ENCODE data around the gene SLC35F4. TPM values are rescaled to one million over a fixed set of nuclear protein-coding genes. Genes with fewer than 3 reads are reported as not detected.
A peak's percentile ranks its signal among the peaks of the same experiment; 100 is the strongest.

The SLC35F4 gene
- total RNA-seq, 2 experiments from 2014 or later: not detected

DNA sequence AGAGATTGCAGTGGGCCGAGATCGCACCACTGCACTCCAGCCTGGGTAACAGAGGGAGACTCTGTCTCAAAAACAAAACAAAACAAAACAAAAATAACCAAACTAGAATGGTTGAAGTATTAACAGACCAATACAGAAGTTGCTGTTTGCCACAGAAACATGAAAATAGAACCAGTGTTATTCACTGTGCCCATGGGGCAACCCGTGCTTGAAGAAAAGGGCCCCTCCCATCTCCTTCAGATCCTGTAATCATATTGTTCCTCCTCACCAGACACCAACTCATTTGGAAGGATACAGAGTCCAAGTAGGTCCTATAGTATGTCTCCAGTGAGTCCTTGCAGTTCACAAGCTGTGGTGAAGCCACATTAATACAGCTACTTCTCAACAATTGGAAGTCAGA lies 30.9 kb downstream of the SLC35F4 start:
- no peaks in the 10 kb centered on the region for H3K27me3 Mint-ChIP-seq
- DNase-seq: no peak
- no peak overlapping the region for H3K4me3 Mint-ChIP-seq
- H3K9me3 Mint-ChIP-seq: no peaks in the 10 kb centered on the region
- H3K4me1 Mint-ChIP-seq: no peaks in the 10 kb centered on the region
- no peak overlapping the region for H3K27ac Mint-ChIP-seq
- no peaks in the 10 kb centered on the region for H3K36me3 Mint-ChIP-seq

DNA sequence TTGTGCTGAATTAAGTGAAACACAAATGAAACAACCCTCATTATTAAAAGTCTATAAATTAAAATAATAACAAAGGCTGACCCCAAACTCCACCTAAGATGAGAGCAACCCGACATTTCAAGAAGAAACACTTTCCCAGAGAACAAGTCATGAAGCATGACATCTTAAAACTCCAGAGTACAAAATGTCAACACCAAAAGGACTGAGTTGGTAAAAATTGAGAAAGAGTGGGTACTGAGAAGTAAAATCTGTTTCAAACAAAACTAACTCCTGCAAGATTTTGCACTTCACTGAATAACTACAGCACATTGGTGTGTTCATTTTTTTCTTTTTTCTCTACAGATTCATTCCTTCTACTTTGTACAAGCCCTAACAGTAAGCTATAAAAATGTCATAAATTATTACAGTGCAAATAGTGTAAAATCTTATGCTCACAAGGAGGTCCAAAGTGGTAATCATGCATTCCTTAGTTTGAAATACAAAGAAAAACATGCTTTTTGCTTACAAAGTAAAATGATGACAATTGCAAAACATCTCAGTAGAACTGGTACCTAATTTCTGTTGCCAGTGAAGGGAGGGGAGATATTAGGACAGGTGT lies 31.8 kb downstream of the SLC35F4 start:
- Mint-ChIP-seq H3K4me3 (no peak overlapping the region), H3K27ac (no peak overlapping the region), H3K9me3 (no peaks in the 10 kb centered on the region), H3K27me3 (no peaks in the 10 kb centered on the region), H3K36me3 (no peaks in the 10 kb centered on the region), H3K4me1 (no peaks in the 10 kb centered on the region)
- no peak for DNase-seq

DNA sequence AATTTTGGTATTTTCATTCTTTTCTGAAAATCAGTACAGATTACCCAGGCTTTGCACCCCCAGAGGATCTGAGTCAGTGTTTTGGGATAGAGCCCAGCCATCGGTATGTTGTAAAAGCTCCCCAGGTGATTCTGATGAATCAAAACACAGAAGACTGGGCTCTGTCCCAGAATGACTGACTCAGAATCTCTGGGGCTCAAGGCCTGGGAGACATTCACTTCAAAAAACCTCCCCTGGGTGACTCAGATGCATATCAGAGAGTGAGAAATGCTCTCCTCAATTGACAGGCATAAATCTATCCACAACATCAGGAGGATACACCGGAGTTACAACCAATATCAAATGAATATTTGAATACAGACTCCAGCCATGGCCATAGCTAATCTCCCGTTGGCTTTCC lies 32.6 kb downstream of the SLC35F4 start:
- Mint-ChIP-seq H3K9me3 (no peaks in the 10 kb centered on the region), H3K4me1 (no peaks in the 10 kb centered on the region), H3K4me3 (no peak overlapping the region), H3K36me3 (no peaks in the 10 kb centered on the region), H3K27me3 (no peaks in the 10 kb centered on the region), H3K27ac (no peak overlapping the region)
- DNase-seq: no peak

DNA sequence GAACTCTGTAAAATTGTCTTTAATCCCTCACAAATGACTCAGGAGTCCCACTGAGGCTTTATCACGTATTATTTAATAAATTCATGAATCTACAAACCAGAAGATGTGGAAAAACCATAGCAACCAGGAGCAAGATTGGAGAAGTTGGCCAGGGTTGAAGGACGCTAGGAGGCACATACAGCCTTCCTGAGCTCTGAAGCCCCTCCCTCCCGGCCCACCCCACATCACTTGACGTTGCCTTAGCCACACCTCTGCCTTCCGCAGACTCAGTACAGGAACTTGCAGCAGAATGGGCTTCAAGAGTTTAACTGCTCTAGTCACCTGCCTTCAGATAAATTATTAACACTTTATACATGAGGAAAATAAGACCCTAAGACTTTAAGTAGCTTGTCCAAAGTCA lies 33.9 kb downstream of the SLC35F4 start:
- DNase-seq: no peak
- H3K4me1 Mint-ChIP-seq: no peaks in the 10 kb centered on the region
- no peaks in the 10 kb centered on the region for H3K36me3 Mint-ChIP-seq
- no peak overlapping the region for H3K4me3 Mint-ChIP-seq
- no peaks in the 10 kb centered on the region for H3K27me3 Mint-ChIP-seq
- no peak overlapping the region for H3K27ac Mint-ChIP-seq
- no peaks in the 10 kb centered on the region for H3K9me3 Mint-ChIP-seq

DNA sequence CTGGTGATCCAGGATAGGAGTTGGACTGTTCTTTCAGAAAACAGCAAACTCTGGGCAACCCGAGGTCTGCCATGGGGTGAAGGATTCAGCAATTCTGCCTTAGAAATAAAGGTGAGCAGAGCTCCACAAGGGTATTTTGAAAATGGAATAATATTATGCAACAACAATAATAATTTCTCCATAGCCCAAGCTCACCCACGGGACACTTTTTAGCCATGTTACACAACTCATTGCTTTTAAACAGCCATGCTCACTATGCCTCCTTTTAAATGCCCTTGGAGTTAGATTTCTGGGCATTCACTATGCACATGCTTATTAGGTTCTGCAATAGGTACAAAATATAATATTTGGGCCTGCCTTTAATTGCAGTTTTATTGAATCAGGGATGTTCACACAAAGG lies 37.2 kb downstream of the SLC35F4 start:
- DNase-seq: no peak
- H3K4me1 Mint-ChIP-seq: no peaks in the 10 kb centered on the region
- no peaks in the 10 kb centered on the region for H3K27me3 Mint-ChIP-seq
- H3K9me3 Mint-ChIP-seq: no peaks in the 10 kb centered on the region
- H3K4me3 Mint-ChIP-seq: no peak overlapping the region
- no peak overlapping the region for H3K27ac Mint-ChIP-seq
- H3K36me3 Mint-ChIP-seq: no peaks in the 10 kb centered on the region

DNA sequence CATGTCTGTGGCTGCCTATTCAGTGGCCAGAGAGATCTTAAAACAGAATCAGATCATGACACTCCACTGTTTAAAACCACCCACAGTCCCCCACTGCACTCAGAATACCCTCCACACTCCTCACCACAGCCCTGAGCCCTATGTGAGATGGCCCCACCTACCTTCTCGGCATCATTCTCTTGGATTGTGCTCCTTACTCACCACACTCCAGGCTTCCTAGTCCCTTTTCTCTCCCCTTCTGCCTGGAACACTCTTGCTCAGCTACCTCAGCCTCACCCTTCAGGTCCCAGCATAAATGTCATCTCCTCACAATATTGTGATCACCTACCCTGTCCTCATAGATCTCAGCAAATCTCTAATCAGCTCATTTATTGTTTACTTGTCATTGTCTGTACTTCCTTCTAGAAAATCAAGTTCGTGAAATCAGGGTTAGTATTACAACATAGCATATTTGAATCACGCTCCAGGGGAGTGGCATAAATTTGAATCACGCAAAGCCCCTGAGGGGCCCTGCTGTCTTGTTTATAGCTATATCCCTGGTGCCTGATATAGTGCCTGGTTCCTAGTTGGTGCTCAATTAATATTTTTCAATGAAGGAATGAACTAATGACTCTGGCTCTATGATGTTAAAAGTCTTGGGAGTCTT lies 42.8 kb downstream of the SLC35F4 start:
- Mint-ChIP-seq H3K4me3 (no peak overlapping the region), H3K27me3 (peaks cover 9% of the 10 kb centered on the region), H3K4me1 (no peaks in the 10 kb centered on the region), H3K36me3 (no peaks in the 10 kb centered on the region), H3K27ac (no peak overlapping the region), H3K9me3 (no peaks in the 10 kb centered on the region)
- DNase-seq: no peak

DNA sequence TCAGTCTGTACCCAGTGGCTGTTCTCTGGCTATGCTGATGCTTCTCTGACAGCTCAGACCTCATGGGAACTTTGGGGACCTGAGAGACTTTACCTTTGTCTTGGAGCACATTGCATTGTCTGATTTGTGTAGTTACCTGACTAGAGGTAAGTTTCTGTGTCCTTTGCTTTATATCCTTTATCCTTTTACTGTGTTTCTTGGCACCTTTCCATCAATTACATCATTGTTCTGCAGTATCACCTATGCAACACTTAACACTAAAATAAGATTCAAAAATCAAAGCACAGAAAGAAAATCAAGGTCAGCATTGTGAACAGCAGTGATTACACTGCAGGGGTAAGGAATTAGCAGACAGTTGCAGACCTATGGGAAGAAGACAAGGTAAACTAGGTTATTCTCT lies 43.8 kb downstream of the SLC35F4 start:
- no peaks in the 10 kb centered on the region for H3K9me3 Mint-ChIP-seq
- no peaks in the 10 kb centered on the region for H3K4me1 Mint-ChIP-seq
- H3K36me3 Mint-ChIP-seq: no peaks in the 10 kb centered on the region

DNA sequence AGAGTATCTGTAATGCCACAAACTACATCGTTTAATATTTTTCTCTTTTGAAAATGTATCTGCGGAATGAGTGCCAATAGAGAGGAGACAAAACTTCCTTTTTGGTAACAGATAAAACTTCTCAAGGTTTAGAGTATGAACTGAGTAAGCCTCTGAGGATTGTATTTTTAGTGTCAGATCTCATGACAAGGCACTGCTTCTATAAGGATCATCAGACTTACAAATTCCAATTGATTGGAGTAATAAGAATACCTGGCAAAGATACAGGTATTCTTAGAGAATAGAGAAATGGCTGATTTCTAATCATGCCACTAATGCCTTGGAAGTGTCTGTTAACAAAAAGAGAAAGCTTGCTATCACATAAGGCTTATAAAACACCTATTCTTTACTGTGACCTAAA lies 45.3 kb downstream of the SLC35F4 start:
- Mint-ChIP-seq H3K36me3 (no peaks in the 10 kb centered on the region), H3K4me3 (no peak overlapping the region), H3K4me1 (peaks cover 8% of the 10 kb centered on the region), H3K27me3 (peaks cover 9% of the 10 kb centered on the region), H3K27ac (no peak overlapping the region), H3K9me3 (no peaks in the 10 kb centered on the region)
- no peak for DNase-seq

More for the DNA sequence above, 43.8 kb downstream of the SLC35F4 start:
- Mint-ChIP-seq H3K4me3 (no peak overlapping the region), H3K27ac (no peak overlapping the region), H3K27me3 (peaks cover 9% of the 10 kb centered on the region)
- no peak for DNase-seq

DNA sequence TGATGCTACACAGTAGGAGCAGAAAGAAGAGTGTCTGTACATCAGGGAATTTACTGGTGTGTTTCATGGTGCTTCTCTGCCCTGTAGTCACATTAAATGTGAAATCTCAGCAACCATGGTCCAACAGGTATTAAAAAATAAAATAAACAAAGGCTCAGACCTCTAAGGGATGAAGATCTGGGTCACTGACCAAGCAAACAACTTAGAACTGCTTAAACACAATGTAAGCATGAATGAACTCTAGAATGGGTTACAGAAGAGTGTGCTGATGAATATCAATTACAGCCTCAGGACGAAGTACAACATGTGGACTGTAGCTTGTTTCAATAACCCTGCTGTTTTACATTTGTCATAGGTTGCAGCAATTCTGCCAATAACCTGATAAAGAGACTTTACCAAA lies 47.4 kb downstream of the SLC35F4 start:
- no peaks in the 10 kb centered on the region for H3K36me3 Mint-ChIP-seq
- no peak overlapping the region for H3K4me3 Mint-ChIP-seq
- no peaks in the 10 kb centered on the region for H3K9me3 Mint-ChIP-seq
- no peak overlapping the region for H3K27ac Mint-ChIP-seq
- H3K4me1 Mint-ChIP-seq: peaks cover 8% of the 10 kb centered on the region
- no peak for DNase-seq
- peaks cover 9% of the 10 kb centered on the region for H3K27me3 Mint-ChIP-seq

DNA sequence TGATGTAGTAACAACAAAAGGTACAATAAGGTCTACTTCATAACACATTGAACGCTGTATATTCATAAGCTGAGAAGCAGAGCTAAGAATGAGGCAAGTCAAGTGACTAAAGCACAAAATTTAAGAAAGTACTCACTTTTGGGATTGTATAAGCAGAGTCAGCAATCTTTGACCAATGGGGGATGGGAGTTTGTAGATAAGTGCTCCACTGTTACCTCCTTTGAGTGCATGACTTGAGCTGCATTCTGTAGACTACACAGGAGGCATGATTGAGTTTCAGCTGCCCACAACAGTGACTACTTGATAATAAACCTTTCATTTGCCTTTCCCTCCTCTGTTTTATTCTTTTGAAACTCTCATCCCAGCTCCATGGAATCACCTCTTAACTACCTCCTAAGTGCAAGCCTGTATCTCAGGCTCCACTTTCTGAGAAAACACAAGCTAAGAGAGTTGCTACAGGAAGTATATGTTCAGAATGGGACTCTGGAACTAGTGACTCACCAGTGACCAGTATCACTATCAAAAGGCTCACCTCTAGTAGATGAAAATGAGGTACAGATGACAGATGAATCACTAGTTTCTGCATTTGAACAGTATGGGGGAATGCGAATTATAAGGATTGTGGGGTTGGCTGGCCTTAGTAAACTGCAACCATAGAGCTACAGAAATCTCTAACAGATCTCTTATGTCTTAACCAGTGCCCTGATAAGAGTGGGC lies 49.2 kb downstream of the SLC35F4 start:
- DNase-seq: no peak
- peaks cover 5% of the 10 kb centered on the region for H3K27me3 Mint-ChIP-seq
- H3K4me1 Mint-ChIP-seq: peaks cover 8% of the 10 kb centered on the region
- H3K4me3 Mint-ChIP-seq: no peak overlapping the region
- peak overlapping the region; percentile 4 for H3K27ac Mint-ChIP-seq
- H3K36me3 Mint-ChIP-seq: no peaks in the 10 kb centered on the region
- no peaks in the 10 kb centered on the region for H3K9me3 Mint-ChIP-seq

DNA sequence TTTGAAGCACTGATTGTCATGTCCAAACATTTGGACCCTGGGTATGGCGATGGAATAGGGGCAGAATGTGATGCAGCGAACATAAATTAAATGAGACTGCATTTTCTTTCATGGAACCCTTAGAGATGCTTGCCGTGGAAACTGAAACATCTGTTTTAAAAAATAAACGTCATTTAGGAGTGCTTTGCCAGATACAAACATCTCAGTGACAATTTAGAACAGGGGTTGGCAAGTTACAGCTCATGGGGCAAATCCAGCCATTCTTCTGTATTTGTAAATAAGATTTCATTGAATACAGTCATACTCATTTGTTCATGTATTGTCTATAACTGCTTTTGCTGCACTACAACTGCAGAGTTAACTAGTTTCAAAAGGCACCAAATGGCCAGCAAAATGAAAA lies 51.2 kb downstream of the SLC35F4 start:
- Mint-ChIP-seq H3K9me3 (no peaks in the 10 kb centered on the region), H3K27me3 (peaks cover 5% of the 10 kb centered on the region), H3K27ac (no peak overlapping the region), H3K36me3 (no peaks in the 10 kb centered on the region), H3K4me1 (peaks cover 8% of the 10 kb centered on the region), H3K4me3 (no peak overlapping the region)
- DNase-seq: no peak

DNA sequence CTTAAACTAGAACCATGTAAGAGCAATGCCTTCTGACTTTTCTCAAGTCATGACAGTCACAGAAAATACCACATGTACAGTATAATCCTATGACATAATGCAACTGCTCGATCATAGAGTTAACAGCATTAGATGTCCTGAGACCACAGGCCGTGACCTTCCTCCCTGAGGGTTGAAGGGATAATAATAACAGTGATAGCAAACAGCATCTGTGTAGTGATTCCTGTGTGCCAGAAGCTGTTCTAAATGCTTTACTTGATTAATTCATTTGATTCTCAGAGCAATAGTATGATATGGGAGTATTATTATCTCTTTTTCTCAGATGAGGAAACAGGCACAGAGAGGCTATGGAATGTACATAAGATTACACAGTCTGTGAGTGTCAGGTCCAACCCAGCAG lies 53.2 kb downstream of the SLC35F4 start:
- no peaks in the 10 kb centered on the region for H3K36me3 Mint-ChIP-seq
- peaks cover under 1% of the 10 kb centered on the region for H3K9me3 Mint-ChIP-seq
- no peak overlapping the region for H3K4me3 Mint-ChIP-seq
- H3K4me1 Mint-ChIP-seq: peaks cover 8% of the 10 kb centered on the region
- no peak overlapping the region for H3K27ac Mint-ChIP-seq
- DNase-seq: no peak
- no peaks in the 10 kb centered on the region for H3K27me3 Mint-ChIP-seq

DNA sequence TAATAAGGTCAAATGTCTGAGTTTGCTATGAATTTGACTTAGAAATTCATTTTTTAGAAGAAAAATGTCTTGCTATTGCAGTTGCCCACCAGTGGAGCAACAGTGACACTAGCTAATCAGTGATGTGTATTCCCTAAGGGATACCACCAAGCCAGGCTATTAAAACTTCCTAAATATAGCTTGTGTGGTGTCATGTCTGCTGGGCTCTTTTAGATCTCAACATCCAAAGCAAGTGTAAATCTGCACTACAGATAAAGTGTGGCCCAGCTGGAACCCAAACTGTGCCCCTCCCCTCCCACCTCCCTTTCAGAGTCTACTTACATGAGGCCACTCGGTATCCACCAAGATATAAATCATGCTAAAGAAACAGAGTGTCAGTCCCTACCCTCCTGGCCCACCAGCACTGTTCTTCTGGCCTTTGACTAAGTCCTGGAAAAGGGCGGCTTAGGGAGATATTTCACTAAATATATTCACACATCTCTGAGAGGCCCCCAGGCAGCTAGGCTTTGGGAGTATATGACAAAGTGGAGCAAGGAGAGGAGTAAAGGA lies 53.8 kb downstream of the SLC35F4 start:
- Mint-ChIP-seq H3K9me3 (peaks cover 1% of the 10 kb centered on the region), H3K4me1 (peaks cover 8% of the 10 kb centered on the region), H3K27me3 (no peaks in the 10 kb centered on the region), H3K27ac (no peak overlapping the region), H3K4me3 (no peak overlapping the region), H3K36me3 (no peaks in the 10 kb centered on the region)
- DNase-seq: no peak

DNA sequence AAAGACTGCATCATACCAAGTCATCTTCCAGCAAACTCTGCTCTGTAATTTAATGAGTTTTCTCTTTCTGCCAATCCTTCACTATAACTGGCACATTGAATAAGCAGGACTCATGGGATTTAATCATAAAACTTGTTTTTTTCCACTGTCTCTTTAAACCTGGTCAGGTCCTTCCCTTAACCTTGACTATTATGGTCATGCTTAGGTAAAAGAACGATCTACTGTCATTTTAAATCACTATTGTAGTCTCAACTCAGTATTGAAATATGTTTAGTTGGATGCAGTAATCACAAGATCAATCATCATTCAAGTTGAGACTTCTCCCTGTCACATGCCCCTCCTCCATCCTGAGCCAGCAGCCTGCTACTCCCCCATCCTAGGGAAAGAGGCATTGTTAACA lies 56.1 kb downstream of the SLC35F4 start:
- Mint-ChIP-seq H3K27ac (no peak overlapping the region), H3K36me3 (no peaks in the 10 kb centered on the region), H3K9me3 (peaks cover 1% of the 10 kb centered on the region), H3K27me3 (no peaks in the 10 kb centered on the region), H3K4me1 (no peaks in the 10 kb centered on the region), H3K4me3 (no peak overlapping the region)
- no peak for DNase-seq

DNA sequence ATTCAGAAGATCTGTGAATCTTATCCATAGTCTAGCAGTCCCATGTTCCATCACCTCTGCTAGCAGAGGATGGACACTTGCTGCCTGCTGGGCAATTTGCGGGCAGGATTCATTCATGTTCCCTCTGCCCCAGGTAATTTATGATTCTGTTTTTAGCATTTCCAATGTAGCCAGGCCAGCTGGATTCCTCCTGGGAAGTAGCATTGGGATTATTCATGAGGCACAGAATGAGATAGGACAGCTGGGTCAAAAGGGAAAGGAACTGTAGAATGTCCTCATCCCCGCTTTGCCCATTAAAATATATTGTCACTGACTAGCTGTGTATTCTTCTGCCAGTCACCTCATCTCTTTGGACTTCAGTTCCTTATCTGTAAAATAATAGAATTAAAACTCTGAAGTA lies 68.7 kb downstream of the SLC35F4 start:
- no peak for DNase-seq
- Mint-ChIP-seq H3K9me3 (peaks cover 9% of the 10 kb centered on the region), H3K36me3 (no peaks in the 10 kb centered on the region), H3K4me1 (no peaks in the 10 kb centered on the region), H3K27me3 (no peaks in the 10 kb centered on the region), H3K27ac (no peak overlapping the region), H3K4me3 (no peak overlapping the region)

DNA sequence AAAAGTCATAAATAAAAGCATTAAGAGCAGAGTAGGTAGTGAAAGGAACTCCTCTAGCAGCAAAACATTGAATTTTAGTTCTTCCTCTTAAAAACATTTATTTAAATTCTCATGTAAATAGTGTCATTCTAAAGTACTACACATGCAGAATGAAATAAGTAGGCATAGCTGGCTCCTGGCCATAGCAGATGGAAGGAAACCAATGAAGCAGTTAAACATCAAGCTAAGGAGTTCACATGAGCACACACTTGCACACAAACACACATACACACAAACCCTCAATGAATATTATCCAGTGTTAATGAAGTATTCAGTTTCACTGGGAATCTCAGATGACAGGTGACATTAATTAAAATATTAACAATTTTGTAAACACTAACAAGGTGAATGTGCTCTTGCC lies 69.3 kb downstream of the SLC35F4 start:
- DNase-seq: no peak
- no peaks in the 10 kb centered on the region for H3K27me3 Mint-ChIP-seq
- H3K36me3 Mint-ChIP-seq: no peaks in the 10 kb centered on the region
- H3K4me1 Mint-ChIP-seq: no peaks in the 10 kb centered on the region
- H3K4me3 Mint-ChIP-seq: no peak overlapping the region
- H3K9me3 Mint-ChIP-seq: peaks cover 9% of the 10 kb centered on the region
- H3K27ac Mint-ChIP-seq: no peak overlapping the region
